Measurements from ENCODE around the gene TPSG1.
"Not testable (repeated sequence)": the region's sequence is repeated elsewhere in the genome, so short reads cannot be mapped to it uniquely, and the experiment has no call there.

DNA sequence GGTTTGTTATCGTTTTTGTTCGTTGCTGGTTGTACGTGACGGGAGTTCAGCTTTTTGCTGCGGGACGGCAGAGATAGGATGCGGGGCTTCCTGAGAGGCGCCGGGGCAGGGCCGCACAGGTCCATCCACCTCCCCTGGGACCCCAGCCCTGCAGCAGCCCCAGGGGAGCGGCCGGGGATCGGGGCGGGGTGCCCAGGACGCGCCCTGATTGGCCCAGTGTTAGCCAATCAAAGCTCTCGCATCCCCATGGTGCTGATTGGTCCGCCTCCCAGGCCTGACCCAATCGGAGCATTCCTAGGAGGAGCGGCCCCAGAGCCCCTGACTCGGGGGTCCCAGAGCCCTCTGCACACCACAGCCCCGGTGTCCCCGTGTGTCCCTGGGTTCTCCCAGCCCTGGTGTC lies 13.8 kb upstream of the TPSG1 start:
- TF ChIP-seq, protein P1, sequence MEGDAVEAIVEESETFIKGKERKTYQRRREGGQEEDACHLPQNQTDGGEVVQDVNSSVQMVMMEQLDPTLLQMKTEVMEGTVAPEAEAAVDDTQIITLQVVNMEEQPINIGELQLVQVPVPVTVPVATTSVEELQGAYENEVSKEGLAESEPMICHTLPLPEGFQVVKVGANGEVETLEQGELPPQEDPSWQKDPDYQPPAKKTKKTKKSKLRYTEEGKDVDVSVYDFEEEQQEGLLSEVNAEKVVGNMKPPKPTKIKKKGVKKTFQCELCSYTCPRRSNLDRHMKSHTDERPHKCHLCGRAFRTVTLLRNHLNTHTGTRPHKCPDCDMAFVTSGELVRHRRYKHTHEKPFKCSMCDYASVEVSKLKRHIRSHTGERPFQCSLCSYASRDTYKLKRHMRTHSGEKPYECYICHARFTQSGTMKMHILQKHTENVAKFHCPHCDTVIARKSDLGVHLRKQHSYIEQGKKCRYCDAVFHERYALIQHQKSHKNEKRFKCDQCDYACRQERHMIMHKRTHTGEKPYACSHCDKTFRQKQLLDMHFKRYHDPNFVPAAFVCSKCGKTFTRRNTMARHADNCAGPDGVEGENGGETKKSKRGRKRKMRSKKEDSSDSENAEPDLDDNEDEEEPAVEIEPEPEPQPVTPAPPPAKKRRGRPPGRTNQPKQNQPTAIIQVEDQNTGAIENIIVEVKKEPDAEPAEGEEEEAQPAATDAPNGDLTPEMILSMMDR (conservative IDR thresholded peaks at IDR 0.05), result not testable (repeated sequence)
- not testable (repeated sequence) for TF ChIP-seq ZFX (IDR thresholded peaks at IDR 0.05)
